SKM-1 treated with dmso at 0.1 percent for 144 hours (cell line): ENCODE measurements around the gene SUPT6H.
A peak's percentile ranks its signal among the peaks of the same experiment; 100 is the strongest.
"Not testable (repeated sequence)": the region's sequence is repeated elsewhere in the genome, so short reads cannot be mapped to it uniquely, and the experiment has no call there.

ENCODE experiments used
- DNase-seq: peaks from one replicate; lab custom pipeline; 2025; ENCODE audit not compliant: unreplicated experiment; lab: John Stamatoyannopoulos, UW

SUPT6H gene

DNA sequence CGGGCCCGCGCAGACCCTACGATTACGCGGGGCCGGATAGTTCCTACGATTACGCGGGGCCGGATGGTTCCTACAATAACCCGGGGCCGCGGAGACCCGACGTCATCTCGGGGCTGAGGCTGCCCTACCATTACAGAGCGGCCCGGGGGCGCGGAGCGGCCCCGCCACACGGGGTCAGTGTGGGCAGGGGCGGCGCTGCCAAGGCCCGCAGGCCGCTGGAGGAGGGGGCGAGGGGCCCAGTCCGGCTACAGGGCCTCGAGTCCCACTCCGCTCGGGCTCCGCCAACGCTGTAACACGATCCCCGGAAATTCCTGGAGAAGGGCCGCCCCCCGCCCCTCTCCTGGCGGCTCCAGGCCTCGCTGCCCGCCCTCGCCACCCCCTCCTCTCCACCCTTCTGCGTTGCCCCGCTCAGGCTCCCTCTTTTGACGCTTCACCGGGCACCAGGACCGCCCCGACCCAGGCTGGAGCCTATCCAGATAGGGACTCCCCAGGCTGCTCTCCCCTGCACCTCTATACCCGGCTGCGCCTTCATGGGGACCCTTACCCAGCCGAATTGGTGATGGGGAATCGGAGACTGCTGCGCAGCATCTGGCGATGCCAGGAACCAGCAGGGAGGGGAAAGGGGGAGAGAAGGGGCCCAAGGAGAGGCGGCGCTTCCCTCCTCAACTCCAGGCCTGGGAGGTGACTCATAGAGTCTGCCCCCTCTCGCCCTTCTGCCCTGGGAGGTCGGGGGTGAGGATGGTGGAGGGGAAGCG, 55.8 kb downstream of the SUPT6H start, which contains the start of gene RAB34:
TSS of gene RAB34 (minus strand) at position 291 of the 755 bp plus-strand sequence. CDS start 602 bp downstream, outside the sequence.
- no peak for DNase-seq

DNA sequence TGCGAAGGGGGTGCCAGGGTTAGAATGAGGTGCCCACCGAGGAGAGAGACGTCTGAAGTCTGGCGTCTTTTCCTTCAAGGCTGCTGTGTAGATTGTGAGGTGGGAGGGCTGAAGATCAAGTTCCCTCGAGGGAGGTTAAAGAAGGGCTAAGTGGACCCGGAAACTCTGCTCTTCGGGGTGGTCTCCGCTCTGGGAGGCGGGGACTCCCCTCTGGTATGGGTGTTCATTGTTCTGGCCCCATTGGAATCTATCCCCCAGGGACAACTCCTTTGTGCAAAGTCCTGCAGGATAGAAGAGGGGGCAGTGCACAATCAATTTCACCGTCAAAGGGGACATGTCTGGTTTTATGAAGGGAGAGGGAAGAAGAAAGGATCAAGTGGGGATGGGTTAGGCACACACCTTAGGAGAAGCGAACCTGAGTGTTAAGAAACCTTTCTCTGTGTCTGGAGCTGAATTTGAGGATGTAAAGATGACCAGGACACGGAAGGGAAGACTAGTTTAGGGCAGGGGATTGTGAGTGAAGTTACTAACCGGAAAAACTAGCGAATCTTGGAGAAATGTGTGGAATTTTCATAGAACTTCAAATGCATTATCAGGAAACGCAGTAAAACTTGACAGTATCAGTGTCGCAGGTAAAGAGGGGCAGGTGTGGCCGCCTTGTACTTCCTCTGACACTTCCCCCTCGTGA, 56.5 kb downstream of the SUPT6H start:
- no peak for DNase-seq

DNA sequence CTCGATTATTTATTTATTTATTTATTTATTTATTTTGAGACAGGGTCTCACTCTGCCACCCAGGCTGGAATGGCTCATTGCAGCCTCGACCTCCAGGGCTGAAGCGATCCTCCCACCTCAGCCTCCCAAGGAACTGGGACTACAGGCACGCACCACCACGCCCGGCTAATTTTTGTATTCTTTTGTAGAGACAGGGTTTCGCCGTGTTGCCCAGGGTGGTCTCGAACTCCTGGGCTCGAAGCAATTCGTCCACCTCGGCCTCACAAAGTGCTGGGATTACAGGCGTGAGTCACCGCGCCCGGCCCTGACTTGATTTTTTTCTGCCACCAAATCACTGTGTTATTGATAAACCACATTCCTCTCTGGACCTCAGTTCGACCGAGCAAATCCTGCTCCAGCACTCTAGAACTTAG, 57.0 kb downstream of the SUPT6H start:
- no peak for DNase-seq

DNA sequence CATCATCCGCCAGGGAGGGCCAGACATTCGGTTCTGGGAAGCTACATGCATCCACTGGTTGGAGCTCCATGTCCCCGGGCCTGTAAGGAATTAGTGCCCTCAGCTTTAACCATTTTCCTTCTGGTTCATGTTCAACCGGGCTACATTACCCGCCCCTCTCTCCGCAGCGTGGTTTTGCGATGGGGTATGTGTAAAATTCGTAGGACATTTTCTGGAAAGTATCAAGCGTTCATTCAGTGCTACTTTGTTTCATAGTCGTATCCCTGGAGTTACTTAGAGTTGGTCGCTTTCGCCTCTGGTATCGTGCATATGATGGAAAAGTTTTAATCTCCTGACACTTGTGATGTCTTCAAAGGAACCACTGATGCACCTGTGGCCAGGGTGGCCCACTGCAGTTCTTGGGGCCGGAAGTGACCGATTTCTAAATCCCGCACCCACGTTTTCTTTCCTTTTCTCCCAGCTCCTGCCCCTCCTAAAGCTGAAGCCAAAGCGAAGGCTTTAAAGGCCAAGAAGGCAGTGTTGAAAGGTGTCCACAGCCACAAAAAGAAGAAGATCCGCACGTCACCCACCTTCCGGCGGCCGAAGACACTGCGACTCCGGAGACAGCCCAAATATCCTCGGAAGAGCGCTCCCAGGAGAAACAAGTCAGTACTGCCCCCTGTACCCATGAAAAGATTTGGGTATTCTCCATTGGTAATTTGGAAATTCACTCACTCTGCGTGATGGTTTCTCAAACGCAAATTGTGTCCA, 58.4 kb downstream of the SUPT6H start:
- DNase-seq = no peak

DNA sequence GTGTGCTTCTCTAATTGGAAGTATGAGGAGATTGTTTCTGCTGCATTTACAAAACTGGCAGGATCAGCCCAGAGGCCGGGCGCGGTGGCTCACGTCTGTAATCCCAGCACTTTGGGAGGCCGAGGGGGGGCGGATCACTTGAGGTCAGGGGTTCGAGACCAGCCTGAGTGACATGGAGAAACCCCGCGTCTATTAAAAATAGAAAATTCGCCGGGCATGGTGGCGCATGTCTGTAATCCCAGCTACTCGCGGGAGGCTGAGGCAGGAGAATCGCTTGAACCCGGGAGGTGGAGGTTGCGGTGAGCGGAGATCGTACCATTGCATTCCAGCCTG, 59.0 kb downstream of the SUPT6H start:
- DNase-seq = not testable (repeated sequence)

DNA sequence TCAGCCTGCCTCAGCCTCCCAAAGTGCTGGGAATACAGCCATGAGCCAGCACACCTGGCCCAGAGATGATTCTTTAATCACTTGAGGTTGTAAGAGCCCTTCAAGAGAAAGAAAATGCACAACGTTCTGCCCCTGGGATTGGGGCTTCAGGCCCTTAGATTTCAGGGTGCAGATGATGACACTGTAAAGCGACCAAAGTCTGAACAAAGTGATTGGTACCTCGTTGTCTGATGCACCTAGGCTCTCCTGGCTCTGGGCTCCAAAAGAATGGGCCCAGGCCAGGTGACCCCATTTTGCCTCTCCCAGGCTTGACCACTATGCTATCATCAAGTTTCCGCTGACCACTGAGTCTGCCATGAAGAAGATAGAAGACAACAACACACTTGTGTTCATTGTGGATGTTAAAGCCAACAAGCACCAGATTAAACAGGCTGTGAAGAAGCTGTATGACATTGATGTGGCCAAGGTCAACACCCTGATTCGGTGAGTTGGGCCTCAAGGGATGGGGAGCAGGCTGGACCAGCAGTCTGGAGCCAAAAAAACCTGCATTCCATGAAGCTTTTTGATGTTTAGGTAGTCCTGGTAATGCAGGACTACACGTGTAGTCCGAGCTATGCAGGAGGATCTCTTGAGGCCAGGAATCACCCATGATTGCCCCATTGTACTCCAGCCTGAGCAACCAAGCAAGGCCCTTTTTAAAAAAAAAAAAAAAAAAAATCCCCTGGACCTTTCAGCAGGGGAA, 60.6 kb downstream of the SUPT6H start:
- no peak for DNase-seq

DNA sequence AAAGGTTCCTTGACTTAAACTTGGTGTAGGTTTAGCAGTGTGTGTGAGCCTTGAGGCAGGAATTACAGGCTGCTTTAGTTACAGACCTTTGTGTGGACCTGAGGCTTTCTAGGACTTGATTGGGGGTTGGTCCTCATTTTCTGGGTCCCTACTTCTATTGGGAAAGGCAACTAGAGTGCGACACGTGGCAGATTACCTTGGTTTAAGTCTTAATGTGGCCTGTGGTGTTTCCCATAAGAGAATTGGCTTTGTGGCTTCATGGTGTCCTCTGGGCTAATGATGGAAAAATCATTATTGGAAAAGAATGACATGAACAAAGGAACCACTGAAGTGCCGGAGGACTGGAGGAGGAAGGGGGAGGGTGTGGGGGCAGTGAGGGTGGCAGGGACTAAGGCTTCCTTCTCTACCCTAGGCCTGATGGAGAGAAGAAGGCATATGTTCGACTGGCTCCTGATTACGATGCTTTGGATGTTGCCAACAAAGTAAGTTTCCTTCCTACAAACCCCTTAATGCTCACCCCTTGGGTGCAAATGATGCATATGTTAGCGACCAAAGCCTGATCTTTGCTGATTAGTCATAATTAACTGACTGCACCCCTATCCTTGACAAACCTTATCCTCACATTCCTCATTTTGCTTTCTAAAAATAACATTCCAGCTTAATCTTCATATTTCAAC, 61.3 kb downstream of the SUPT6H start:
- no peak for DNase-seq

DNA sequence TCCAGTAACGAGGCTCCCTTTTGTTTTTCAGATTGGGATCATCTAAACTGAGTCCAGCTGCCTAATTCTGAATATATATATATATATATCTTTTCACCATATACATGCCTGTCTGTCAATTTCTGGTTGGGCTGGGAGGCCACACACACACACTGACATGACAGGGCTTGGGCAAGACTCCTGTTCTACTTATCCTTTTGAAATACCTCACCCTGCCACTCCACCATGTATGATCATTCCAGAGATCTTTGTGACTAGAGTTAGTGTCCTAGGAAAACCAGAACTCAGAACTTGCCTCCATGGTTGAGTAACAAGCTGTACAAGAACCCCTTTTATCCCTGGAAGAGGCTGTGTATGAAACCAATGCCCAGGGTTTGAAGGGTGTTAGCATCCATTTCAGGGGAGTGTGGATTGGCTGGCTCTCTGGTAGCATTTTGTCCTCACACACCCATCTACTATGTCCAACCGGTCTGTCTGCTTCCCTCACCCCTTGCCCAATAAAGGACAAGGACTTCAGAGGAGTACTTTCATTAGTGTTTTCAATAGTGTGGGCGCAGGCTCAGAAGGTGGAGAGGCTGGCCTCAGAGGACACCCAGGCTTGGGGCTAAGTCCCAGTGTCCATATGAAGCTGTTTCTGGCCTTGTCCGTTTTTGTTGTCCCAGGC, 62.0 kb downstream of the SUPT6H start:
- DNase-seq = not testable (repeated sequence)

DNA sequence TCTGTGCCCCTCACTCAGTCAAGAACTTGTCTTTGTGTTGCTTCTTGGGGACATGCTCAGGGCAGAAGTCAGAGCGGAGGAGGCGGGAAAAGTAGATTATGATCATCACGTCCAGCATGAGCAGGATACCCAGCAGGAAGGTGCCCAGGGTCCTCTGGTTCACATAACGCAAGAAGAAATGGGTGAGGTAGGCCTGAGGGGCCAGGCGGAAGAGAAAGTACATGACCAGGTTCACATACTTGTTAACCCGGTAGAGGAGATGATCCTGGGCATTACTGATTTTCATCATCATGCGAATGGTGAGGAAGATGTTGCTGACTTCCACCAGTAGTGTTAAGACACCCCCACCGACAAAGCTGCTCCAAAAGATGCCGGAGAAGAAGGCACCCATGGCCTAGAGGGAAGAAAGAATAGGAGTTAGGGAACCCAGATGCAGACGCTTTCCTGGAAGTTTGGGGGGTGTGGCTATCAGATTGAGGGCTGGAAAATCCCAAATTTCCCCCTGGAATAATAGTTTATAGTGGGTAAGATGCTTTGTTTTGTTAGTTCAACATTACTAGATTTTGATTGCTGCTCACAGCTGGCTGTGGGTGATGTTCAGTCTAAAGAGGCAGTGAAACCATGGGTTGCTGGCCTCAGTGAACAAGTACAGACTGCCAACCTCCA, 62.6 kb downstream of the SUPT6H start:
- DNase-seq = no peak

DNA sequence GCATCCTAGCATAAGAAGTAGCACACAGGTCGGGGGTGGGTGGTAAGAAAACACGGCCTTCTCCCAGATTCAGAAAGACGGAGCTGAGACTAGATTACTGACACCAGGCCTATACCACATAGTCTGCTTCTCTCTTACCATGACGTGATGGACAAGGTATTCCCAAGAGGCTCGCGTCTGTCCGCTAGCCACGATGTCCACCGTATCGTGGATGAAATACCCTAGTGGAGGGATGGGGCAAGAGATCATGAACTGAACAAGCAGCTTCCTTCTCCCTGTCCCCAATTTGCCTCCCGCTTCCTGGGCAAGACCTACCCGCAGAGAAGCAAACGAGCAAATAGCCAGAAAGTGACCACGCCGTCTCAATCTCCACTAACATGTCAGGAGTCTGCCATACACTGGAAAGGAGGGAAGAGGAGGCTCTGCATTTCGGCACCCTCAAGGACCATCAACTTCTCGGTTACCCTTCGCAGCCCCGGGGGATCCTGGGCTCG, 63.2 kb downstream of the SUPT6H start:
- DNase-seq = peak; percentile 54

DNA sequence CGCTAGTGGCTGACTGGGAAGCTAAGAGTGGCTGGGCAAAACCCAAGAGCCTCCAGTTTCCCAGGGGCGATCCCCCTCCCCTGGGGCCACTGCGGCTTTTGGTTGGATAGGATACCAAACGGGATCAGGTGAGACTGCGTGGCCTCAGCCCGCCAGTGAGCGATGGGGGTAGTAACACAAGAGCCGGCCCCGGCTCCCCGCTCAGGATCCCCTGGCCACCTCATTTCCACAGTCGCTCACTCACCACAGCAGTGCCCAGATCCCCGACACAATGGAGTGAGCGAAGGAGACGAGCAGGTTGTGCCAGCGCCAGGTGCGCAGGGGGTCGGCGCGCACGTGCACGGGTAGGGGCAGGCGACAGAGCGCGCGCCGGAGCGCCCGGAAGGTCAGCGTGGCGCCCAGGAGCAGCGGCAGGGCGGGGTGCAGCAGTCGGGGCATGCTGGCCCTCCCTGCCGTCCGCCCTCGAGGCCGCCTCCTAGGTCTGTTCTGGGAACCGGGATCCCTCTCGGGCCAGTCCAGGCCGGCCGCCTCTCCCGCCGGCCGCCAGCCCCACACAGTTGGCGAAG, 63.7 kb downstream of the SUPT6H start:
- peak; percentile 54 for DNase-seq

DNA sequence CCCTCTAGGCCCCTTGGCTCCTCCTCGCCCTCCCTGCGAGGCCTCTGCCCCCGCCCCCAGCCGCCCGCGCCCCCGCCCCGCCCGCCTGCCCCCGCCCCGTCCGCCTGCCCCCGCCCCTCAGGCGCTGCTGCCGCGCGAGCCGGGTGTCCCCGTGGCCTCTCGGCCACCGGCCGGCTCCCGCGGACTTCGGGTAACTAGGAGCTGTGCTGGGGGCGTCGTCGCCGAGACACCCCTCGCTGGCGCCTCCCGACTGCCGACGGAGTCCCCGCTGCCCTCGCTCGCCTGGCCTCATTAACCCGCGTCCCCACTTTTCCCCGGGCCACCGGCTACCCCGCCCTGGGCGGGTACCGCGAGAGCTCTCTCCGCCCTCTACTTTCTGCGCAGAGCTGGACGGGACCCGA, 64.2 kb downstream of the SUPT6H start, which contains the start of gene TLCD1:
TSS of gene TLCD1 (minus strand) at position 8 of the 401 bp plus-strand sequence. CDS start 136 bp downstream, outside the sequence.
- peak; percentile 39 for DNase-seq

DNA sequence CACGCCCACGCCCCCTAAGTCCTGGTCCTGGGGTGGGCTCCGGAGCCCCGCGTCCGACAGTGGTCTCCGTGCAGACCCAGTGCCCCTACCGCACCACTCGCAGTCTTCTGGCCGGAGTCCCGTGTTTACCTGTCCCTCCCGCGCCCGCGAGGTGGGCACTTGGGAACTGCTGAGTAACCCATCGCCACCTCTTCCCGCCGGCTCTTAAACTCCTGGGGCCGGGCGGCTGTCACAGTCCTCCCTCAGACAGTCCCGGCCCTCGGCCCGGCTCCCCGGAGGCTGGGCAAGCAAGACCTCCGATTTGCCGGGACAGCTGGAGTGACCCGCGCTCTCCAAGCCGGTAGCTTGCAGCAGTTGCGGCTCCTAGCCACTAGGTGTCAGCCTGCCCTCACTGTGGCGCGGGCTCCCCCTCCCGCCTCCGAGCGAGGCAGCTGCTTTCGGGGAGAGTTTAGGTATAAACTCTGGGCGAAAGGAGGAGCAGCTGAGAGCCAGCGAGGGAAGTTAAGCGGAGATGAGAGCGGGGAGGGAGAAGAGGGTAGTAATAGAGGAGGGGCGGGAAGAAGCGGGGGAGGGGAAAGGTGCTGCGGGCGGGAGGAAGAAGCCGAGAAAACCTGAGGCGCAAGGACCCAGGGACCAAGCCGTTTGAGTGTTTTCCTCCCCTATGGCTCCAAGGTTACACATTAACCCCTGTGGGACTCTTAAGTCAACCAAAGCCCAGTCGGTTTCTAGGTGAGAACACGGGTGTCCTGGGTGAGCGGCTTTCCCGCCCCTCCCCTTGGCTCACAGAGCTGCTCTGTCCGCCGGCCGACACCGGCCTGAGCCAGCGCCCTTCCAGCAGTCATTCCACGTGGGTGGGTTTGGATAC, 64.9 kb downstream of the SUPT6H start:
- peak; percentile 95 for DNase-seq

DNA sequence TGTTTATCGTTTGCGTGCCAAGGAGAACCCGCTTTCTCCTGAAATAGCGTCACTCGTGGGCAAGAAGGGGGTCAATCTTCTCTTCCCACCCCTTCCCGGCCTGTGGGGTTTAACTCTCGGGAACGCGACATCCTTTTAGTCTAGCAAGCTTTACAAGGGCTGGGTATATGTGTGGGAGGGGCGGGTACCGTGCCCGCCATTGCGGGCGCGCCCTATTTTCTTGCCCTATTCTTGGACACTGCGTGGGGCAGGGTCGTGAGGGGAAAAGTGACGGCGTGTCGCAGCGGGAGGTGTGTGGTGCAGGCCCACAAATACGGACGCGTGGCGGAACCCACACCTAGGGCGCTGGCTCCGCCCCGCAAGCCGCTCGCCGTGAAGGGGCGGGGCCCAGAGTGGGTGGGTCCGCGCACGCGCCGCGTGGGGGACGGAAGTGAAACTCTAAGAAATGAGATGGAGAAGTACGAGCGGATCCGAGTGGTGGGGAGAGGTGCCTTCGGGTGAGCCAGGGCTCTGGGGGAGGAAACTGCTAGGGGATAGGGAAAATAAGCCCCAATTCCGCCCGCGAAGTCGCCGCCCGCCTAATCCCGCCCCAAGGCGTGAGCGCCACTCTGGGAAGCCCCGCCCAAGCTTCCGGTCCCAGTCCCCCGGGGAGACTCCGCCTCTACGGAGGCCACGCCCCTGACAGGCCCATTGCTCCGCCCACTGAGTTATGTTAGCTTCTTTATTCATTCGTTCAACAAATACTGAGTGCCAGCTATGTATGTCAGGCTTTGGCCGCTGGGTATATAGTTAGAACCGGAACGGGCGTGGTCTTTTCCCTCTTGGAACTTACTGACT, 66.6 kb downstream of the SUPT6H start, which contains the start of gene NEK8:
TSS of gene NEK8 (plus strand) at position 425 of the 837 bp plus-strand sequence. CDS start at position 451, 26 bp downstream.
- DNase-seq = peak; percentile 93

DNA sequence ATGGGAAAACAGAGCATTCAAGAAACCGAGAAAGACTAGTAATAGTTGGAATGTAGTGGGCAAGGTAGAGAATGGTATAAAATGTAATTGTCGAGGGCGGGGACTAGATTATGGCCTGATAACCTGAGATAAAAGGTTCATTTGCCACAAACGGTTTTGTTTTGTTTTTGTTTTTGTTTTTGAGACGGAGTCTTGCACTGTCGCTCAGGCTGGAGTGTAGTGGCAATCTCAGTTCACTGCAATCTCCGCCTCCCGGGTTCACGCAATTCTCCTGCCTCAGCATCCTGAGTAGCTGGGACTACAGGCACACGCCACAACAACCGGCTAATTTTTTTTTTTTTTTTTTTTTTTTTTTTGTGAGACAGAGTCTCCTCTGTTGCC, 67.9 kb downstream of the SUPT6H start:
- no peak for DNase-seq

DNA sequence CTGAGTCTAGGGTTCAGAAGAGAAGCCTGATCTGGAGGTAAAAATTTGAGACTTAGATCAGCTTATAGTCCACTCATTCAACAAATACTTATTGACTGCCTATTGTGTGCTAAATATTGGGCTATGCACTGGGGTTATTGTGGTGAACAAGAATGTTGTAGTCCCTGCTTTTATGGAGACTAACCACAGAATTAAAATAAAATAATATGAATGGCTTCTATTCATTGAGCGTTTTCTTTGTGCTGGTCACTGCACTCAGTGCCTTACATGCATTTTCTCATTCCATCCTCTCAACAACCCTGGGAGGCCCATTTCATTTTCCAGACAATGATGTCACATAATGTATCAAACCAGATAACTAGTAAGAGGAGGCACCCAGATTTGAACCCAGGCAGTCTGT, 71.3 kb downstream of the SUPT6H start:
- no peak for DNase-seq

DNA sequence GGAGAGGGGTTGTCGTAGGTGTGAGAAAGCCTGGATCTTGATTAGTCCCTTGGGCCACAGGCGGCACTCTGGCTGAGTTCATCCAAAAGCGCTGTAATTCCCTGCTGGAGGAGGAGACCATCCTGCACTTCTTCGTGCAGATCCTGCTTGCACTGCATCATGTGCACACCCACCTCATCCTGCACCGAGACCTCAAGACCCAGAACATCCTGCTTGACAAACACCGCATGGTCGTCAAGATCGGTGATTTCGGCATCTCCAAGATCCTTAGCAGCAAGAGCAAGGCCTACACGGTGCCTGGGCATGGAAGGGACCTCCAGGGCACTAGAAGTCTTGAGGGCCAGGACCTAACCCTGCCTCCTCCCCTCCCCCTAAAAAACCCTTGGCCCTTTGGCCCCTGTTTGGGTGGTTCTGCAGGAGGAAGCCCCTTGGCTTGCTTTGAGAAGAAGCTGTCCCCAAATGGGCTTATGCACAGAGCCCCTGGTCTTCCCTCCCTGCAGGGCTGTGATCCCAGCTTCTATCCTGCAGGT, 72.8 kb downstream of the SUPT6H start:
- DNase-seq = no peak
